Activated naive CD4-positive, alpha-beta T cell treated with Interleukin-2 at 50 U/mL for 16 hours (primary cell): ENCODE measurements around the gene MRGPRE.

ENCODE experiments used
- DNase-seq: peaks from one replicate; pipeline ENCODE4 v3.0.0-alpha.2; 2020

Gene MRGPRE

GRCh38 chr11:3213659-3214419 is 18.4 kb downstream of the MRGPRE start:
- DNase-seq, result no peak

GRCh38 chr11:3208272-3208671 is 23.9 kb downstream of the MRGPRE start:
- no peak for DNase-seq

- DNase-seq, result no peak
These were observed 24.6 kb downstream of the MRGPRE start for GRCh38 chr11:3207526-3208189.

GRCh38 chr11:3206922-3207204 is 25.4 kb downstream of the MRGPRE start:
- no peak for DNase-seq

GRCh38 chr11:3206156-3206921 is 25.9 kb downstream of the MRGPRE start:
- no peak for DNase-seq

- no peak for DNase-seq
These were observed 26.7 kb downstream of the MRGPRE start for GRCh38 chr11:3205261-3206155.

GRCh38 chr11:3204141-3205015 is 27.8 kb downstream of the MRGPRE start:
- no peak for DNase-seq

- DNase-seq, result no peak
These were observed 28.8 kb downstream of the MRGPRE start for GRCh38 chr11:3203221-3204043.

GRCh38 chr11:3202759-3203158 is 29.5 kb downstream of the MRGPRE start:
- no peak for DNase-seq

- no peak for DNase-seq
These were observed 29.9 kb downstream of the MRGPRE start for GRCh38 chr11:3202305-3202704.

- no peak for DNase-seq
These were observed 30.5 kb downstream of the MRGPRE start for GRCh38 chr11:3201677-3202181.

GRCh38 chr11:3201112-3201581 is 31.1 kb downstream of the MRGPRE start:
- no peak for DNase-seq

GRCh38 chr11:3200388-3201111 is 31.7 kb downstream of the MRGPRE start:
- DNase-seq, result no peak

- no peak for DNase-seq
These were observed 32.5 kb downstream of the MRGPRE start for GRCh38 chr11:3199537-3200295.

- DNase-seq, result no peak
These were observed 33.4 kb downstream of the MRGPRE start for GRCh38 chr11:3198815-3199214.

GRCh38 chr11:3197878-3198528 is 34.2 kb downstream of the MRGPRE start:
- DNase-seq, result no peak

GRCh38 chr11:3197044-3197695 is 35.0 kb downstream of the MRGPRE start:
- no peak for DNase-seq
